ENCODE data around the gene ARHGAP15.

- TF ChIP-seq CTCF (conservative IDR thresholded peaks at IDR 0.05; ENCODE audit: low read length) (no peak), EZH2phosphoT487 (IDR thresholded peaks at IDR 0.05; ENCODE audit: borderline replicate concordance, low read depth, low read length) (no peak)
Measured at GRCh38 chr2:143209570-143210445, 80.6 kb downstream of the ARHGAP15 start.

All from OCI-LY7 (cell line).